ENCODE measurements around the gene LRRN3. TPM values are rescaled to one million over a fixed set of nuclear protein-coding genes. Genes with fewer than 3 reads are reported as not detected.

LRRN3 gene
- total RNA-seq, 6 donors from 2014 or later = 0.89 to 5.4 (median 2.6) TPM; not detected in 1

DNA sequence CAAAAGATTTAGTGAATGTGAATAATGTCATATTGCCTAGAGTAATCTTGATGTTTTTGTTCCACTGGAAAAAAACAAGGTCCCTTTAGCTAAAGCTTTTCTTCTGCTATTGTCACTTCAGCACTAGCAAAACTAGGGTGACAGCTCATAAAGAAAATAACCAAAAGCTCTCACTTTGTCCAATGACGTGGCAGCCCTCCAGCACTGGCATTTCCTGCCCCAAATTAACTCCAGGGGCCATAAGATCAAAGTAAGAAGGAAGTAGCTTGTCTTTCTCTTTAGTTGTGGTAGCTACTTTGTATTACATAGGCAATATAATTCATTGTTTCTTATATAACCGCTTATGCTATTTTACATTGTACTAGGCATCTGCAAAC lies 47.3 kb downstream of the LRRN3 start:
- ATAC-seq (ENCODE audit: low FRiP score in 2 of 2) (peak in 1 of 2 donors; percentile 51), DNase-seq (no peak)
- 15 to 21% methylated on average over 2 of the region's 2 CpGs for WGBS, 2 donors
- H3K4me1 ChIP-seq = peaks cover 9 to 13% (median 10%) of the 10 kb centered on the region in 4 donors
- H3K36me3 ChIP-seq = no peaks in the 10 kb centered on the region
- H3K27me3 ChIP-seq = no peaks in the 10 kb centered on the region
- H3K27ac ChIP-seq = peak overlapping the region in 3 of 4 donors; percentile 2 to 25 (median 5)
- no peak for TF ChIP-seq EP300 (IDR thresholded peaks at IDR 0.05)
- TF ChIP-seq POLR2A (IDR thresholded peaks at IDR 0.05) = no peak
- TF ChIP-seq POLR2AphosphoS5 (IDR thresholded peaks at IDR 0.05) = no peak
- no peak overlapping the region for H3K4me3 ChIP-seq
- H3K9me3 ChIP-seq = no peaks in the 10 kb centered on the region

DNA sequence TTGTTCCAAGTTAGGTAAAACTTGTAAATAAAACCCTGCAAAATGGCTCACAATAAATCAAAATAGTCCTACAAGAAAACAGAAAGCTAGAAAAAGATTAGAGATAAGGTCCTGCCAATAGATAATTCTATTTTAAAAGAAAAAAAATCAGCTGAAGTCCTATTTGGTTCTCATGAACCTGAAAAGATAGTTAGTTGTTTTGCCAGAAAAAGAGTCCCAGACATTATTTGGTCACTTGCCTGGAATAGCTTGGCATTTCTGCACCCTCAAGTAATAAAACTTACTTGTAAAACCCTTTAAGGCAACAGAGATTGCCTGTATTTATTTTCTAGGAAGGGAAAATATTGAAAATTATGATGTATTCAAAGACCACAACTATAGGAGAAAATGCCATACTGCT lies 47.7 kb downstream of the LRRN3 start:
- TF ChIP-seq EP300 (IDR thresholded peaks at IDR 0.05) (no peak), POLR2AphosphoS5 (IDR thresholded peaks at IDR 0.05) (no peak), CTCF (IDR thresholded peaks at IDR 0.05) (no peak), POLR2A (IDR thresholded peaks at IDR 0.05) (no peak)
- H3K27me3 ChIP-seq = no peaks in the 10 kb centered on the region
- H3K9me3 ChIP-seq = no peaks in the 10 kb centered on the region
- H3K27ac ChIP-seq = peak overlapping the region in 2 of 4 donors; percentile 2 to 25
- DNase-seq = no peak
- no peak overlapping the region for H3K4me3 ChIP-seq
- no peaks in the 10 kb centered on the region for H3K36me3 ChIP-seq
- ATAC-seq (ENCODE audit: low FRiP score in 2 of 2) = no peak
- H3K4me1 ChIP-seq = peaks cover 9 to 13% (median 10%) of the 10 kb centered on the region in 4 donors

GRCh38 chr7:111140091-111140865 lies 49.4 kb downstream of the LRRN3 start:
- 85 to 88% methylated on average over 2 of the region's 2 CpGs for WGBS, 2 donors
- TF ChIP-seq EP300 (IDR thresholded peaks at IDR 0.05) (no peak), CTCF (IDR thresholded peaks at IDR 0.05) (no peak), POLR2A (IDR thresholded peaks at IDR 0.05) (no peak), POLR2AphosphoS5 (IDR thresholded peaks at IDR 0.05) (no peak)

GRCh38 chr7:111145472-111145871 lies 54.5 kb downstream of the LRRN3 start:
- Histone ChIP-seq H3K9me3 (no peaks in the 10 kb centered on the region), H3K36me3 (no peaks in the 10 kb centered on the region), H3K27ac (no peak overlapping the region), H3K27me3 (no peaks in the 10 kb centered on the region), H3K4me1 (no peaks in the 10 kb centered on the region), H3K4me3 (no peak overlapping the region)
- DNase-seq (no peak), ATAC-seq (ENCODE audit: low FRiP score in 2 of 2) (no peak)
- 98% methylated on average over 2 of the region's 2 CpGs for WGBS, 2 donors
- TF ChIP-seq POLR2A (IDR thresholded peaks at IDR 0.05) = no peak
- TF ChIP-seq POLR2AphosphoS5 (IDR thresholded peaks at IDR 0.05) = no peak
- TF ChIP-seq EP300 (IDR thresholded peaks at IDR 0.05) = no peak
- no peak for TF ChIP-seq CTCF (IDR thresholded peaks at IDR 0.05)

More at GRCh38 chr7:111140091-111140865, 49.4 kb downstream of the LRRN3 start:
- Histone ChIP-seq H3K36me3 (no peaks in the 10 kb centered on the region), H3K4me3 (no peak overlapping the region), H3K27me3 (no peaks in the 10 kb centered on the region), H3K4me1 (peaks cover 9 to 13% (median 10%) of the 10 kb centered on the region in 4 donors), H3K27ac (no peak overlapping the region), H3K9me3 (no peaks in the 10 kb centered on the region)
- no peak for ATAC-seq (ENCODE audit: low FRiP score in 2 of 2)
- no peak for DNase-seq

DNA sequence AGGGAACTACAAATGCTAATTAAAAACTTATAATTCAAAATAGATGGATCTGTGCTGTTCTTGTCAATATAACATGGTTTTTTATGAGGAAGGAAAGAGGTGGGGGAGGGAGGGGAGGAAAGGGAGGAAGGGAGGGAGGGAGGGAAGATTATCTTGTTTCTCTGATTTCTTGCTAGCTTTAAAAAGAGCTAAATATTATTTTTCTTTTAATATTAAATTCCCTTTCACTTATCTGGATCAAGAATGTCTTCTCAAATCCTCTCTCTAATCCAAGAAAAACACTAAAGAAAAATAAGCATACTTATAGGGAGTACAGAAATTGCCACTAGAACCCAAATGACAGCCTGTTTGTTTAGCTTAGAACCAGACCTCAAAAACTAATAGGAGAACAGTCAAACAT lies 55.2 kb downstream of the LRRN3 start:
- TF ChIP-seq EP300 (IDR thresholded peaks at IDR 0.05) = no peak
- no peak for TF ChIP-seq POLR2AphosphoS5 (IDR thresholded peaks at IDR 0.05)
- TF ChIP-seq CTCF (IDR thresholded peaks at IDR 0.05) = no peak
- no peak for TF ChIP-seq POLR2A (IDR thresholded peaks at IDR 0.05)
- no peak overlapping the region for H3K27ac ChIP-seq
- ATAC-seq (ENCODE audit: low FRiP score in 2 of 2) = no peak
- H3K36me3 ChIP-seq = no peaks in the 10 kb centered on the region
- no peak overlapping the region for H3K4me3 ChIP-seq
- no peaks in the 10 kb centered on the region for H3K27me3 ChIP-seq
- no peaks in the 10 kb centered on the region for H3K9me3 ChIP-seq
- no peak for DNase-seq
- H3K4me1 ChIP-seq = no peaks in the 10 kb centered on the region

Measured in upper lobe of left lung (tissue), 6 donors.